HL-60 (cell line): ENCODE measurements around the gene PRSS56.

ENCODE experiments used
- DNase-seq, 2 experiments: peaks; one replicate each; pipeline ENCODE4 v3.0.0-alpha.2; 2010 to 2020; ENCODE audit warnings: low read depth in 1 of 2, low spot score in 1 of 2
- H3K27ac ChIP-seq: fragments of 250-450 bp; sonication (Bioruptor Pico); replicated peaks from 2 replicates; pipeline ENCODE4 v1.5.1; 2020; ENCODE audit warnings: mild to moderate bottlenecking, moderate library complexity
- H3K27me3 ChIP-seq: fragments of 250-450 bp; sonication (Bioruptor Pico); 2 replicates; pipeline ENCODE4 v1.5.1; 2021; ENCODE audit warnings: mild to moderate bottlenecking, moderate library complexity; ENCODE audit not compliant: insufficient read depth, poor library complexity, severe bottlenecking
- H3K4me3 ChIP-seq: replicated peaks from 2 replicates; pipeline ENCODE4 v1.5.1; 2011; ENCODE audit warnings: mild to moderate bottlenecking, control low read depth, low read length; ENCODE audit not compliant: insufficient read depth
- CTCF ChIP-seq: IDR thresholded peaks from one replicate; pipeline ENCODE4 v1.5.1; 2011; ENCODE audit warnings: low read length, control low read depth, inconsistent platforms; ENCODE audit not compliant: insufficient read depth
- GABPA ChIP-seq: IDR thresholded peaks from 2 replicates; pipeline ENCODE4 v1.6.1; 2012; ENCODE audit warnings: low read depth
- POLR2AphosphoS5 ChIP-seq: IDR thresholded peaks from 2 replicates; pipeline ENCODE4 v1.6.1; 2012; ENCODE audit warnings: low read depth
- REST ChIP-seq: IDR thresholded peaks from 2 replicates; pipeline ENCODE4 v1.6.1; 2012; ENCODE audit warnings: low read depth; ENCODE audit not compliant: insufficient replicate concordance
- SPI1 ChIP-seq: IDR thresholded peaks from 2 replicates; pipeline ENCODE4 v1.6.1; 2012; ENCODE audit warnings: low read depth, mild to moderate bottlenecking, borderline replicate concordance

PRSS56 gene

GRCh38 chr2:232487385-232488096, 32.6 kb upstream of the PRSS56 start, which contains the start of gene ECEL1:
TSS of gene ECEL1 (minus strand) at chr2:232487834. CDS start at chr2:232486653, 1,181 bp downstream.
- no peak for DNase-seq
- TF ChIP-seq REST (no peak), POLR2AphosphoS5 (no peak), SPI1 (no peak), GABPA (no peak), CTCF (no peak)
- Histone ChIP-seq H3K4me3 (peak within 1 kb of the TSS; percentile 21), H3K27ac (no peak within 1 kb of the TSS), H3K27me3 (peaks cover 50% of the 10 kb centered on the region)

- TF ChIP-seq REST = no peak
- no peak for TF ChIP-seq SPI1
- TF ChIP-seq GABPA = no peak
- no peak for TF ChIP-seq CTCF
- no peak for TF ChIP-seq POLR2AphosphoS5
- H3K27ac ChIP-seq = no peak overlapping the region
- no peak overlapping the region for H3K4me3 ChIP-seq
- H3K27me3 ChIP-seq = peaks cover 52% of the 10 kb centered on the region
- DNase-seq = no peak
Measured at GRCh38 chr2:232488097-232488711, 32.0 kb upstream of the PRSS56 start.

GRCh38 chr2:232488721-232489300, 31.4 kb upstream of the PRSS56 start:
- Histone ChIP-seq H3K27ac (no peak overlapping the region), H3K4me3 (no peak overlapping the region), H3K27me3 (peaks cover 52% of the 10 kb centered on the region)
- DNase-seq = no peak
- no peak for TF ChIP-seq POLR2AphosphoS5
- TF ChIP-seq SPI1 = no peak

- Histone ChIP-seq H3K4me3 (no peak overlapping the region), H3K27ac (no peak overlapping the region), H3K27me3 (peaks cover 46% of the 10 kb centered on the region)
- no peak for DNase-seq
- TF ChIP-seq CTCF (no peak), GABPA (no peak), SPI1 (no peak), REST (no peak), POLR2AphosphoS5 (no peak)
Measured at GRCh38 chr2:232489516-232490220, 30.5 kb upstream of the PRSS56 start.
